Spleen (tissue), 7 donors: ENCODE results near the gene IQGAP2.

Experiments used
- POLR2AphosphoS5 ChIP-seq, 3 donors: sonication (generic); formaldehyde crosslinking; IDR thresholded peaks; one replicate each; pipeline ENCODE4 v1.5.1; 2017; ENCODE audit warnings: antibody characterized with exemption in 3 of 3
- TF ChIP-seq, protein P1 (sequence below), 11 experiments: fragments of 200-600 bp in 7 of 11; fragments of 450-650 bp in 4 of 11; sonication (generic) in 4 of 11; IDR thresholded peaks in 8 of 11; conservative IDR thresholded peaks in 3 of 11; 1 replicate in 7 of 11; 2 replicates in 4 of 11; pipeline versions ENCODE4 v1.4.0 to v1.8.0; 2016 to 2021; ENCODE audit warnings: antibody characterized with exemption in 11 of 11, inconsistent platforms in 4 of 11, mild to moderate bottlenecking in 1 of 11
- donor health status: DM: no; HTN: no; CAD: no; lungs with moderate emphysema.
- donor health status: DM: no; HTN: no; CAD: no.
- donor health status: DM: no; HTN: no; CAD: no.

DNA sequence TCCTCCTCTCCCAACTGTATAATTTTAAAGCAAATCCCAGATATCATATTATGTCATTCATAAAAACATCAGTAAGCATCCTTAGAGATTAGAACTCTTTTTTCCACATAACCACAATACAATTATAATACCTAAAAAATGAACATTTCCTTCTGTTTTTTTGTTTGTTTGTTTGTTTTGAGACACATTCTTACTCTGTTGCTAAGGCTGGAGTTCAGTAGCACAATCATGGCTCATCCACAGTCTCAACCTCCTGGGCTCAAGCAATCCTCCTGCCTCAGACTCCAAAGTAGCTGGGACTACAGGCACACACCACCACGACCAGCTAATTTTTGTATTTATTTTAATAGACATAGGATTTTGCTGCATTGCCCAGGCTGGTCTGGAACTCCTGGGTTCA lies 320.8 kb downstream of the IQGAP2 start:
- TF ChIP-seq, protein P1, sequence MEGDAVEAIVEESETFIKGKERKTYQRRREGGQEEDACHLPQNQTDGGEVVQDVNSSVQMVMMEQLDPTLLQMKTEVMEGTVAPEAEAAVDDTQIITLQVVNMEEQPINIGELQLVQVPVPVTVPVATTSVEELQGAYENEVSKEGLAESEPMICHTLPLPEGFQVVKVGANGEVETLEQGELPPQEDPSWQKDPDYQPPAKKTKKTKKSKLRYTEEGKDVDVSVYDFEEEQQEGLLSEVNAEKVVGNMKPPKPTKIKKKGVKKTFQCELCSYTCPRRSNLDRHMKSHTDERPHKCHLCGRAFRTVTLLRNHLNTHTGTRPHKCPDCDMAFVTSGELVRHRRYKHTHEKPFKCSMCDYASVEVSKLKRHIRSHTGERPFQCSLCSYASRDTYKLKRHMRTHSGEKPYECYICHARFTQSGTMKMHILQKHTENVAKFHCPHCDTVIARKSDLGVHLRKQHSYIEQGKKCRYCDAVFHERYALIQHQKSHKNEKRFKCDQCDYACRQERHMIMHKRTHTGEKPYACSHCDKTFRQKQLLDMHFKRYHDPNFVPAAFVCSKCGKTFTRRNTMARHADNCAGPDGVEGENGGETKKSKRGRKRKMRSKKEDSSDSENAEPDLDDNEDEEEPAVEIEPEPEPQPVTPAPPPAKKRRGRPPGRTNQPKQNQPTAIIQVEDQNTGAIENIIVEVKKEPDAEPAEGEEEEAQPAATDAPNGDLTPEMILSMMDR (IDR thresholded peaks at IDR 0.05 in 8 of 11, conservative IDR thresholded peaks at IDR 0.05 in 3 of 11): no peak
- no peak for TF ChIP-seq POLR2AphosphoS5 (IDR thresholded peaks at IDR 0.05)
